Heart left ventricle (tissue), 13 donors: ENCODE results near the gene EDRF1.

Experiments used
- POLR2A ChIP-seq, 2 donors: fragments of 450-650 bp; IDR thresholded peaks; one replicate each; pipeline ENCODE4 v1.6.1; 2017; ENCODE audit warnings: antibody characterized with exemption in 2 of 2, mild to moderate bottlenecking in 2 of 2, moderate library complexity in 2 of 2
- TF ChIP-seq, protein P1 (sequence below), 12 donors: fragments of 200-600 bp; sonication (generic) in 4 of 12; IDR thresholded peaks; one replicate each; pipeline versions ENCODE4 v1.5.0 to v1.8.0; 2018 to 2022; ENCODE audit warnings: antibody characterized with exemption in 12 of 12, mild to moderate bottlenecking in 5 of 12
- donor health status: ischemic (EF 13 %, LVEDD 7.1; RV severe dilation, severe dysfunction).
- donor health status: DM: no; HTN: yes; CAD: no.
- donor health status: DM: no; HTN: no; CAD: no.
- donor health status: ischemic (EF 25% LVEDD 6.9; RV normal size, moderate dysfunction).
- donor health status: ischemic (EF 25% LVEDD 5.7; RV mildly dilated, moderate dysfunction).
- donor health status: ischemic (EF 35%, LVEDD 5.7; RV mildly dilated, moderate dysfunction).
- donor health status: nonischemic (EF 11% LVEDD 7.7; RV severe dilation, severe dysfunction).
- donor health status: DM: yes; HTN: yes; CAD: no.
- donor health status: PGD.
- donor health status: ischemic (EF 29% LVEDD 5.4; RV normal size, mild dysfunction).
- donor health status: nonischemic (EF 23%, LVEDD 6.1; RV moderate dilation, normal function).

DNA sequence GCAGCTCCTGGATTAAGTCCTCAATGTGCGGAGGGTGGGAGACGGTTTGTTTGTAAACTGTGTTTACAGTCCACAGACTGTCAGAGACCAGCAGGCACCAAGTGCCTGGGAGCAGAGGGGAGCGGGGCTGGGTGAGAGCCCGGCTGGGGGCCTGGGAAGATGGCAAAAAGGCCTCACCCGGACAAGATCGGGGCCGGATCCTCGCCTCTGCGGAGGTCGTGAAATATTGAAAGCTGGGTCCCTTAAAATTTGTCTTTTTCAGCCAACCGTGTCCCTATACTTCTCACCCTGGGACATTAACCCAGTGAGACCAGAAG is 53.3 kb downstream of the EDRF1 start:
- TF ChIP-seq, protein P1, sequence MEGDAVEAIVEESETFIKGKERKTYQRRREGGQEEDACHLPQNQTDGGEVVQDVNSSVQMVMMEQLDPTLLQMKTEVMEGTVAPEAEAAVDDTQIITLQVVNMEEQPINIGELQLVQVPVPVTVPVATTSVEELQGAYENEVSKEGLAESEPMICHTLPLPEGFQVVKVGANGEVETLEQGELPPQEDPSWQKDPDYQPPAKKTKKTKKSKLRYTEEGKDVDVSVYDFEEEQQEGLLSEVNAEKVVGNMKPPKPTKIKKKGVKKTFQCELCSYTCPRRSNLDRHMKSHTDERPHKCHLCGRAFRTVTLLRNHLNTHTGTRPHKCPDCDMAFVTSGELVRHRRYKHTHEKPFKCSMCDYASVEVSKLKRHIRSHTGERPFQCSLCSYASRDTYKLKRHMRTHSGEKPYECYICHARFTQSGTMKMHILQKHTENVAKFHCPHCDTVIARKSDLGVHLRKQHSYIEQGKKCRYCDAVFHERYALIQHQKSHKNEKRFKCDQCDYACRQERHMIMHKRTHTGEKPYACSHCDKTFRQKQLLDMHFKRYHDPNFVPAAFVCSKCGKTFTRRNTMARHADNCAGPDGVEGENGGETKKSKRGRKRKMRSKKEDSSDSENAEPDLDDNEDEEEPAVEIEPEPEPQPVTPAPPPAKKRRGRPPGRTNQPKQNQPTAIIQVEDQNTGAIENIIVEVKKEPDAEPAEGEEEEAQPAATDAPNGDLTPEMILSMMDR (IDR thresholded peaks at IDR 0.05), result no peak
- no peak for TF ChIP-seq POLR2A (IDR thresholded peaks at IDR 0.05)
